ENCODE results near the gene TLE3.

DNA sequence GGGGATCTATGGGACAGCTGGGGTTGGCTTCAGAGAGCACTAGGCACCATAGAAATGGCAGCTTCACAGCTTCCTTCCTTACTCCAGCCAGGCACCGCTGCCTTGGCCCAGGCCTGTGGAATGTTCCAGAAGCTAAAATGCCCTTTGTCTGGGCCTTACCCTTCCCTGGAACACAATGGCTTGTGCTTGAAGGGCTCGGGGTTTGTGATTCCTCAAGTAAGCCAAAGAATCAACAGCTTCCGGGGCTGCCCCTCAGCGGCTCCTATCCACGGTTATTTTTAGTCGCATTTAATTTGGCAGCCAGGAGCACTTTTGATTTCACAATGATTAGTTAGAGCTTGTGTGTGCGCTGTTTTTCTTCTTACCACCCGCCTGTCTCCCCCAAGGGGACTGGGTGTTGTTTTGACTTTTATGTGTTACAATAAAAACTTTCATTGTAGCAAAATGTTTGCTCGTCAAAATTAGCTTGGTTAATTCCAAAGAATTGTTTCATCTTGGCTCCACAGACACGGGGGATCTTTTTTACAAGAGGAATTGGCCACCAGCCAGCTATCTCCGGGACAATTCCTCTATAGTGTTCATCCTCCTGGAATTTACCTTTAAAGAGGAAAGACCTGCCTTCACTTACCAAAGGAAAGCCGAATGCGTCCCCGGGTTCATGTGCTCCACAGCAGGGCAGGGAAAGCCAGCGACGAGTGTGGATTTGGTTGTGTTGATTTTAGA, 73.8 kb downstream of the TLE3 start:
- TF ChIP-seq, protein P1, sequence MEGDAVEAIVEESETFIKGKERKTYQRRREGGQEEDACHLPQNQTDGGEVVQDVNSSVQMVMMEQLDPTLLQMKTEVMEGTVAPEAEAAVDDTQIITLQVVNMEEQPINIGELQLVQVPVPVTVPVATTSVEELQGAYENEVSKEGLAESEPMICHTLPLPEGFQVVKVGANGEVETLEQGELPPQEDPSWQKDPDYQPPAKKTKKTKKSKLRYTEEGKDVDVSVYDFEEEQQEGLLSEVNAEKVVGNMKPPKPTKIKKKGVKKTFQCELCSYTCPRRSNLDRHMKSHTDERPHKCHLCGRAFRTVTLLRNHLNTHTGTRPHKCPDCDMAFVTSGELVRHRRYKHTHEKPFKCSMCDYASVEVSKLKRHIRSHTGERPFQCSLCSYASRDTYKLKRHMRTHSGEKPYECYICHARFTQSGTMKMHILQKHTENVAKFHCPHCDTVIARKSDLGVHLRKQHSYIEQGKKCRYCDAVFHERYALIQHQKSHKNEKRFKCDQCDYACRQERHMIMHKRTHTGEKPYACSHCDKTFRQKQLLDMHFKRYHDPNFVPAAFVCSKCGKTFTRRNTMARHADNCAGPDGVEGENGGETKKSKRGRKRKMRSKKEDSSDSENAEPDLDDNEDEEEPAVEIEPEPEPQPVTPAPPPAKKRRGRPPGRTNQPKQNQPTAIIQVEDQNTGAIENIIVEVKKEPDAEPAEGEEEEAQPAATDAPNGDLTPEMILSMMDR (optimal IDR thresholded peaks at IDR 0.05 in 1 of 3, IDR thresholded peaks at IDR 0.05 in 1 of 3, conservative IDR thresholded peaks at IDR 0.05 in 1 of 3; ENCODE audit: extremely low read depth in 1 of 3, insufficient read depth in 2 of 3, low read length in 3 of 3) = no peak
- TF ChIP-seq EZH2 (IDR thresholded peaks at IDR 0.05; ENCODE audit: low read length) = no peak
